IPS-NIHi7 (cell line): ENCODE measurements around the gene COA4.

Experiments
- DNase-seq: peaks from one replicate; pipeline ENCODE4 v3.0.0; 2012; ENCODE audit warnings: mixed read lengths; ENCODE audit errors: extremely low spot score

The COA4 gene

GRCh38 chr11:73866095-73866579, 10.5 kb downstream of the COA4 start:
- DNase-seq: no peak

DNA sequence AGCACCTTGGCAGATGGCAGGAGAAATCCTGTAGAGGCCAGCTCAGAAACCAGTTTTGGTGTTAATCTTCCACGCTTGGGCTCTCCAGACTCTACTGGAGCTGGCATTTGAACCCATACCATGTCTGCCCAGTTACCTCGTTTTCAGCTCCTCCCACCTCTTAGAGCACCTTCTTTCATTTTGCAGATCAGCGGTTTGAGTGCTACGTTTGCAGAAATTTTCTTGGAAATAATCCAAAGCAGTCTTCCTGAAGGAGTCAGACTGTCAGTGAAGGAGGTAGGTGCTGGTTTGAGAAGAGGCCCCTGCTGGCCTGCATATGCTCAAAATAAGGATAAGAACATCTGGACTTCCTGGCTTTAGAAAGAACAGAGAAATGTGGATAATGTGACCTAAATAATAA, 13.7 kb downstream of the COA4 start:
- DNase-seq: no peak

DNA sequence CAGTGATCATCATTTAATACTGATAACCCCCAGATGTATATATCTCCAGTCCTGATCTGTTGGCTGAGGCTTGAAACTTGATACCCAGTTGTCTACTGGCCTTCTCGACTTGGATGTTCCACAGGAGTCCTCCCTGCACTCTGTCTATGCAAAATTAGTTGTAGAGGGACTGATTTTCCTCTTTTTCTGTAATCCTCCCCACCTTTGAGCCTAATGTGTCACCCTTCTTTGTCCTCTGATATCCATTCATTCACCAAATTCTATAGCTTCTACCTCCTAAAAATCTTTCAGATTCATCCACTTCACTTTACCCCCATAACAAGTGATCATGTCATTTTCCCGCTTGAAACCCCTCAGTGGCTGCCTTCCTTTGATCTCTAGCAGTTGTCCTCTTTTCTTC, 16.4 kb downstream of the COA4 start:
- DNase-seq: no peak

- no peak for DNase-seq
Observed at GRCh38 chr11:73859671-73860070, 17.0 kb downstream of the COA4 start.

- no peak for DNase-seq
Observed at GRCh38 chr11:73856031-73856567, 20.5 kb downstream of the COA4 start.

DNA sequence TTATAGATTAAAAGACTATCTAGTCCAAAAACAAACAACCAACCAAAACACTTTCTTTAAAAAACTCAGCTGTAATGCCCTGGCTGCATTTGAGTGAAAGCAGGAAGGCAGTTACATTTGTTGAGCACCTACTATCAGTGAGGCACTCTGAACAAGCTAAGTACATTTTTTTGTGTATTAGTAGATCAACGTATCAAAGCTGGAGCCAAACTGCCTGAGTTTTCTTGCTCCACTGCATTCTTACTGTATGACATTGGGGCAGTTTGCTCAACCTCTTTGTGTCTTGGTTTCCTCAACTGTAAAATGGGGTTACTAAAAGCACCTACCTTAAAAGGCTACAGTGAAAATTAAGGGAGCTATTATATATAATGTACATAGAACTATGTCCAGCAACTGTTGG, 22.0 kb downstream of the COA4 start:
- DNase-seq: no peak

DNA sequence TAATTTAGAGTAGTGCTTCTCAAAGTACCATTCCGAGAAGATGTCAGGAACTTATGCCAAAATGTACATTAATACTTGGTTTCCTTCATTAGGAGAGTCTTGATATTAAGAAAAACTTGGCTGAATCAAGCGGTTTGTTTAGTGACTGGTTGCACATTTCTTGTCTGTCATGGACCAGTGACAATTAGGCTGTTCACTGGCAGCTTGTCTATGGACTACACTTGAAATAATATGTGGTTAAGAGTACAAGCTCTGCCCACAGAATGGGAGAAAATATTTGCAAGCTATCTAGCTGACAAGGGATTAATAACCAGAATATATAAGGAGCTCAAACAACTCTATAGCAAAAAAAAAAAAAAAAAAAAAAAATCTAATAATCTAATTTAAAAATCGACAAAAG, 24.6 kb downstream of the COA4 start:
- no peak for DNase-seq

- DNase-seq: no peak
Observed at GRCh38 chr11:73851046-73851764, 25.4 kb downstream of the COA4 start.

- DNase-seq: no peak
Observed at GRCh38 chr11:73839123-73839457, 37.6 kb downstream of the COA4 start.

DNA sequence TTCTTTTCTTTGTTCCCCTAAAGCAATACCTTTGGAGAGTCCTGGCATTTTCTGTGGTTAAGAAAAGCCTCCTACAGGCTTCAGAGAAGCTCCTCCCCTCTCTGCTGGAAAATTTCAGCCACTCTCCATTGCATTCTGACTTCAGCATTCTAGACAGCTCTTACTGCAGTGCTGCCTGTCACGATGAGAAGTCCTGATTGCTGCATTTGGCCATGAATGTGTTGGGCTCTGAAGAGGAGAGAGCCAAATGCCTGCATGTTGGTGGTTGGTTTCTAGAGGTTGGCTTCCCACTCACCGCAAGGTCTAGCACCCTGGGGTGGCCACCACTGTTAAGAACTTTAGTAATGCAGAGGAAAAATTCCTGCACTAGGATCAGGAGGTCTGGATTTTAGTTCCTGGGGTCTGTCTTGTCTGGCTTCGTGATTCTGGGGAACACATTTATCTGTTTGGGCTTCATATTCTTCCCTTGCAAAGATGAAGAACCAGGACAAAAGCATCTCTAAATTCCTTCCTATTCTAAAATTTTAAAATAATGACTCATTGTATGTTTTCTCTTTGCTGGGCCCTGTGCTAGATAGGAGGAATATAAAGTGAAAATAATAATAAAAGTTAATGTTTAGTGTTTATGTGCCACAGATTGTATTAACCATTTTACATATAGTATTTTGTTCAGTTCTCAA, 38.1 kb downstream of the COA4 start:
- peak; percentile 35 for DNase-seq

DNA sequence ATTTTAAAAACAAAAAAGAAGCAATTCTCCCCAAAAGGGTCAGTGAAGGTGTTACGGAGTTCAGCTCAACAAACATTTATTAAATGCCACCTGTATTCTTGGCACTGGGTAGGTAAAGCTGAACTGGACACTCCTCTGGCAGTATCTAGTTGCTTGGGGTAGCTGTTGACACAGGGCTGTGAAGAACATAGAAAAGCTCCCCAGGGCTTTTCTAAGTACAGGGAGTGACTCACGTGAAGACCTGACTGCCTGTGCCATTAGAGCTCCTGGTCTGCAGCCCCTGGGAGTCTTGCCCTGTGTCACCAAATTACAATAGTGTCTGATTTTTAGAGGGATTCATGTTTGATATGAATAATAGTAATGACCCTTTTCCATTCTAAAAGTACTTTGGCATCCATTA, 43.6 kb downstream of the COA4 start:
- no peak for DNase-seq

- DNase-seq: no peak
Observed at GRCh38 chr11:73830261-73830660, 46.4 kb downstream of the COA4 start.
